HepG2 (cell line): ENCODE results near the gene JPH4. TPM values are rescaled to one million over a fixed set of nuclear protein-coding genes. Genes with fewer than 3 reads are reported as not detected.

Experiments
- CTCF ChIP-seq: sonication (generic); formaldehyde crosslinking; IDR thresholded peaks from 2 replicates; pipeline ENCODE4 v1.5.0; 2020; ENCODE audit warnings: mild to moderate bottlenecking, missing genetic modification reagents, moderate library complexity
- FOXA1 ChIP-seq, 2 experiments: fragments of 450-650 bp in 1 of 2; sonication (generic) in 1 of 2; formaldehyde crosslinking in 1 of 2; IDR thresholded peaks; 2 replicates each; pipeline versions ENCODE4 v1.4.0 to v1.6.1; 2016 to 2020; ENCODE audit warnings: missing genetic modification reagents in 1 of 2
- GMEB1 ChIP-seq: sonication (generic); formaldehyde crosslinking; IDR thresholded peaks from 2 replicates; pipeline ENCODE4 v1.5.1; 2020; ENCODE audit warnings: missing genetic modification reagents, mild to moderate bottlenecking, borderline replicate concordance
- GPN1 ChIP-seq: sonication (generic); formaldehyde crosslinking; IDR thresholded peaks from 2 replicates; pipeline ENCODE4 v1.5.1; 2020; ENCODE audit warnings: missing genetic modification reagents, borderline replicate concordance
- MAX ChIP-seq: IDR thresholded peaks from 2 replicates; pipeline ENCODE4 v1.6.1; 2012; ENCODE audit warnings: inconsistent platforms
- PRMT3 ChIP-seq: sonication (generic); formaldehyde crosslinking; IDR thresholded peaks from 2 replicates; pipeline ENCODE4 v1.8.1; 2022; ENCODE audit warnings: low read depth, mild to moderate bottlenecking, moderate library complexity, missing genetic modification reagents, borderline replicate concordance
- RBFOX2 ChIP-seq: fragments of 200-400 bp; formaldehyde crosslinking; IDR thresholded peaks from 2 replicates; pipeline ENCODE4 v1.6.1; 2017; ENCODE audit warnings: low read depth, mild to moderate bottlenecking, low read length
- RXRA ChIP-seq: sonication (generic); formaldehyde crosslinking; IDR thresholded peaks from 2 replicates; pipeline ENCODE4 v1.5.1; 2020; ENCODE audit warnings: missing genetic modification reagents
- SP4 ChIP-seq: sonication (generic); formaldehyde crosslinking; IDR thresholded peaks from 2 replicates; pipeline ENCODE4 v1.8.1; 2023; ENCODE audit warnings: mild to moderate bottlenecking, missing genetic modification reagents
- SSRP1 ChIP-seq: IDR thresholded peaks from 2 replicates; pipeline ENCODE4 v1.6.1; 2016; ENCODE audit warnings: control low read depth
- ZKSCAN8 ChIP-seq: IDR thresholded peaks from 2 replicates; pipeline ENCODE4 v1.6.1; 2016; ENCODE audit warnings: borderline replicate concordance, missing genetic modification reagents, missing compliant biosample characterization
- ZNF326 ChIP-seq: sonication (generic); formaldehyde crosslinking; IDR thresholded peaks from 2 replicates; pipeline ENCODE4 v1.4.0; 2020; ENCODE audit warnings: missing genetic modification reagents, borderline replicate concordance
- ZNF558 ChIP-seq: sonication (generic); formaldehyde crosslinking; IDR thresholded peaks from 2 replicates; pipeline ENCODE4 v1.9.0; 2022; ENCODE audit warnings: mild to moderate bottlenecking, missing genetic modification reagents, borderline replicate concordance
- ZNF616 ChIP-seq: sonication (generic); formaldehyde crosslinking; IDR thresholded peaks from 2 replicates; pipeline ENCODE4 v1.5.0; 2020; ENCODE audit warnings: low read depth, mild to moderate bottlenecking, missing genetic modification reagents
- ZNF674 ChIP-seq: sonication (generic); formaldehyde crosslinking; IDR thresholded peaks from 2 replicates; pipeline ENCODE4 v1.5.0; 2020; ENCODE audit warnings: low read depth, mild to moderate bottlenecking, missing genetic modification reagents
- ZNF816 ChIP-seq: sonication (generic); formaldehyde crosslinking; IDR thresholded peaks from 2 replicates; pipeline ENCODE4 v1.8.0; 2022; ENCODE audit warnings: missing genetic modification reagents, mild to moderate bottlenecking, borderline replicate concordance
- polyA plus RNA-seq, 8 experiments: library from polyadenylated mRNA; depleted of rRNA in 3 of 8; stranded (reverse) in 7 of 8; unstranded in 1 of 8; fragments of >200 nt; fragmentation: Illumina TruSeq in 4 of 8; extraction: Trizol in 4 of 8; gene quantifications; 2 replicates each; pipeline versions ENCODE4 v1.2.1 to v1.2.3, GENCODE V29; 2011 to 2016; ENCODE audit warnings: low read depth in 4 of 8, missing spikeins in 1 of 8, mixed read lengths in 1 of 8; ENCODE audit not compliant: insufficient read depth in 1 of 8
- total RNA-seq, 5 experiments: library from RNA; depleted of rRNA; stranded (reverse); fragments of >200 nt; fragmentation: Illumina TruSeq; extraction: Trizol; gene quantifications; 2 replicates each; pipeline ENCODE4 v1.2.3, GENCODE V29; 2016; ENCODE audit warnings: low read depth in 1 of 5

The JPH4 gene
- total and polyA plus RNA-seq, 2 of the 13 experiments (the other 11 are each of a cell fraction or from before 2014, with no cell fraction given), result 0.08 to 0.22 TPM

GRCh38 chr14:23564876-23565275 is 13.7 kb downstream of the JPH4 start (continued):
- TF ChIP-seq SP4 (CRISPR knock-in tag), result no peak
- TF ChIP-seq GPN1 (CRISPR knock-in tag), result no peak
- TF ChIP-seq ZNF326 (CRISPR knock-in tag), result no peak
- no peak for TF ChIP-seq PRMT3 (CRISPR knock-in tag)
- TF ChIP-seq MAX, result no peak
- no peak for TF ChIP-seq ZKSCAN8 (CRISPR knock-in tag)
- TF ChIP-seq ZNF558 (CRISPR knock-in tag), result 0 out of 2 replicates have a peak, but pooled peaks have one; percentile 26
- TF ChIP-seq GMEB1 (CRISPR knock-in tag), result no peak
- TF ChIP-seq ZNF674, result no peak
- TF ChIP-seq ZNF816, result no peak
- 0 out of 2 replicates have a peak, but pooled peaks have one; percentile 10 for TF ChIP-seq ZNF616 (CRISPR knock-in tag)
- TF ChIP-seq SSRP1, result peak; percentile 80; the same call in 1 of the 2 replicates
- TF ChIP-seq RXRA (CRISPR knock-in tag), result no peak
- no peak for TF ChIP-seq CTCF (CRISPR knock-in tag)
- peak; percentile 27; the same call in 1 of the 2 replicates for TF ChIP-seq RBFOX2
- TF ChIP-seq FOXA1 (IDR thresholded peaks at IDR 0.05), result no peak
- no peak for TF ChIP-seq FOXA1 (CRISPR knock-in tag; IDR thresholded peaks at IDR 0.05)
